AG09319 (cell line): Measurements from ENCODE around the gene STEAP3.

Experiments
- DNase-seq: peaks from one replicate; pipeline ENCODE4 v3.0.0-alpha.2; 2010; ENCODE audit warnings: low read depth; ENCODE audit errors: extremely low read depth
- CTCF ChIP-seq: IDR thresholded peaks from 2 replicates; pipeline ENCODE4 v1.5.1; 2011; ENCODE audit warnings: low read depth, mild to moderate bottlenecking, inconsistent platforms, low read length, moderate library complexity

The STEAP3 gene

GRCh38 chr2:119197529-119198239 is 25.9 kb upstream of the STEAP3 start:
- no peak for TF ChIP-seq CTCF
- DNase-seq: no peak

DNA sequence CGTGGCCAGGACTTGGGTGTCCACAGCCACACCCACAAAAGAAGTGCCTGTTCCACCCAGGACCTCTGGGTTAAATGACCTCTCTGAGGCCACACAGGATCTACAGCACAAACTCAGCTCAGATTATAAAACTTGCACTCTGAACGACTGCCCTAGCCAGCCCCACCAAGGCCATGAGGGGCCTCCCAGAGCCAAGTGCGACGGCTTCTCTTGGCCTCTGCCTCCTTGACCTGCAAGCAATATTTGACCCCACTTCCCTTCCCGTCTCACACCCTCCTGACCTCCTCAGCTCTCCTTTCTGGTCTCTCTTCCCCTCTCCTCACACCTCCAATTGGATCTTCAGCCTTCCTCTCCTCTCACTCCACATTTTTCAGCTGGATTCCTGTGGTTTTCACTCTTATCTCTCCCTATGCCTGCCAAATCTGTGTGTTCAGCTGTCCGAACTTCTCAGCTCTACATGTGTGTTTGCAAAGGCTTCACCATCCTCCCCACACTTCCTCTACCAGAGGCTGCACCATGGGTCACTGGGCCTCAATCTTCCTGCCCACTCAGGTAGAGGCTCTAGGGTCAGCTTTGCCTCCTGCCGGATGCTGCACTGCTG is 25.3 kb upstream of the STEAP3 start:
- TF ChIP-seq CTCF: no peak
- DNase-seq: no peak

- TF ChIP-seq CTCF: no peak
- no peak for DNase-seq
Observed at GRCh38 chr2:119201815-119202214, 21.8 kb upstream of the STEAP3 start.

DNA sequence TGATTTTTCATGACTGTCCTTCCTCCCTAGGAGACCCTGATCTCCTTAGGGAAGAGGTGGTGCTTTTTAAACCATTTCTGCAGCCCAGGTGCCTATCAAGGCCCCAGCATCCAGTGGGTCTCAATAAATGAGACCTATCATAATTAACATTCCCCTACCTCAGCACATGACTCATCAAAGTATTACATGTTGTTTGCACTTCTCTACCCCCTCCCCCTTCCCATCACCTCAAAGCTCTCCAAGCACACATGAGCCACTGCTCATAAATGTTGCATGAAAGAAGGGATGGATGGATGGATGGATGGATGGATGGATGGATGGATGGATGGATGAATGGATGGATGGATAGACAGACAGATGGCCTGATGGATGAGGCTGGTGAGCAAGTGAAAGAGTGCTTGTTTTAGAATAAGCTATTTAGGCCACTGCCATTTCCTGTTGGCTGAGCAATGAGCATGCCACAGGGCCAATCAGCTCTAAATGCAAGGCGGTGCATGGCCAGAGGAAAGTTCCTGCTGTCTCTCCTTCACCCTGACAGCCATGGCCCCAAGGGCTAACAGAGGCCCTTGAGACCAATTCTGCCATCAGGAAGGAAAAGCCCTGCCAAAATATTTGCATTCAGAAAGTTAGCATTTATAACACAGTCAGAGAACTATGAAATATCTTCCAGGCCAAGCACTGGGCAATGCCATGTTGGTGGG is 20.9 kb upstream of the STEAP3 start:
- no peak for TF ChIP-seq CTCF
- DNase-seq: no peak

GRCh38 chr2:119204525-119204924 is 19.1 kb upstream of the STEAP3 start:
- TF ChIP-seq CTCF: no peak

GRCh38 chr2:119205001-119205706 is 18.5 kb upstream of the STEAP3 start:
- DNase-seq: no peak
- TF ChIP-seq CTCF: no peak

More at GRCh38 chr2:119204525-119204924, 19.1 kb upstream of the STEAP3 start:
- DNase-seq: no peak
